Measurements from ENCODE around the gene ACADS.

Gene ACADS

GRCh38 chr12:120702637-120703036, 23.0 kb upstream of the ACADS start:
- DNase-seq (ENCODE audit: low read depth): no peak

GRCh38 chr12:120703311-120703942, 22.2 kb upstream of the ACADS start:
- DNase-seq (ENCODE audit: low read depth): no peak

- DNase-seq (ENCODE audit: low read depth): no peak
These were observed 20.0 kb upstream of the ACADS start for GRCh38 chr12:120705618-120706017.

GRCh38 chr12:120706029-120706428, 19.6 kb upstream of the ACADS start:
- no peak for DNase-seq (ENCODE audit: low read depth)

- DNase-seq (ENCODE audit: low read depth): no peak
These were observed 17.0 kb upstream of the ACADS start for GRCh38 chr12:120708651-120709050.

GRCh38 chr12:120710031-120710804, 15.4 kb upstream of the ACADS start, which contains the start of gene UNC119B:
UNC119B (plus strand) TSS chr12:120710458; CDS start chr12:120710475, 17 bp downstream.
- DNase-seq (ENCODE audit: low read depth): peak; percentile 61

GRCh38 chr12:120710805-120711296, 14.8 kb upstream of the ACADS start:
- no peak for DNase-seq (ENCODE audit: low read depth)

GRCh38 chr12:120711411-120711810, 14.2 kb upstream of the ACADS start:
- no peak for DNase-seq (ENCODE audit: low read depth)

GRCh38 chr12:120712610-120713009, 13.0 kb upstream of the ACADS start:
- no peak for DNase-seq (ENCODE audit: low read depth)

GRCh38 chr12:120713861-120714482, 11.7 kb upstream of the ACADS start:
- peak; percentile 38 for DNase-seq (ENCODE audit: low read depth)

GRCh38 chr12:120718055-120718454, 7.6 kb upstream of the ACADS start:
- no peak for DNase-seq (ENCODE audit: low read depth)

GRCh38 chr12:120719072-120719471, 6.6 kb upstream of the ACADS start:
- no peak for DNase-seq (ENCODE audit: low read depth)

- no peak for DNase-seq (ENCODE audit: low read depth)
These were observed 6.0 kb upstream of the ACADS start for GRCh38 chr12:120719496-120720233.

- no peak for DNase-seq (ENCODE audit: low read depth)
These were observed 5.2 kb upstream of the ACADS start for GRCh38 chr12:120720234-120720986.

- no peak for DNase-seq (ENCODE audit: low read depth)
These were observed 4.4 kb upstream of the ACADS start for GRCh38 chr12:120720987-120721801.

GRCh38 chr12:120721866-120722265, 3.8 kb upstream of the ACADS start:
- DNase-seq (ENCODE audit: low read depth): no peak

- no peak for DNase-seq (ENCODE audit: low read depth)
These were observed 2.8 kb upstream of the ACADS start for GRCh38 chr12:120722784-120723183.

- no peak for DNase-seq (ENCODE audit: low read depth)
These were observed 906 bp upstream of the ACADS start for GRCh38 chr12:120724720-120725119.

- DNase-seq (ENCODE audit: low read depth): no peak
These were observed 421 bp upstream of the ACADS start for GRCh38 chr12:120725151-120725658.

- DNase-seq (ENCODE audit: low read depth): no peak
These were observed 826 bp downstream of the ACADS start for GRCh38 chr12:120726510-120726793.

GRCh38 chr12:120726961-120727360, 1.3 kb downstream of the ACADS start:
- no peak for DNase-seq (ENCODE audit: low read depth)
